Type B pancreatic cell (in vitro differentiated cells): ENCODE data around the gene ZSCAN18. TPM values are rescaled to one million over a fixed set of nuclear protein-coding genes. Genes with fewer than 3 reads are reported as not detected.

Experiments used
- DNase-seq: peaks from one replicate; pipeline ENCODE4 v3.0.0; 2021; ENCODE audit warnings: mixed read lengths; ENCODE audit not compliant: unreplicated experiment; ENCODE audit errors: extremely low spot score
- H3K27ac Mint-ChIP-seq: 2 replicates; pipeline ENCODE4 v1.8.0; 2021; ENCODE audit warnings: mild to moderate bottlenecking, mixed read lengths
- H3K27me3 Mint-ChIP-seq: 2 replicates; pipeline ENCODE4 v1.8.0; 2021; ENCODE audit warnings: mixed read lengths
- H3K36me3 Mint-ChIP-seq: 2 replicates; pipeline ENCODE4 v1.8.0; 2021; ENCODE audit warnings: mixed read lengths
- H3K4me1 Mint-ChIP-seq: one replicate; pipeline ENCODE4 v1.8.0; 2021; ENCODE audit warnings: mixed read lengths; ENCODE audit not compliant: unreplicated experiment
- H3K4me3 Mint-ChIP-seq: 2 replicates; pipeline ENCODE4 v1.8.0; 2021; ENCODE audit warnings: mild to moderate bottlenecking, mixed read lengths
- H3K9me3 Mint-ChIP-seq: 2 replicates; pipeline ENCODE4 v1.8.0; 2021; ENCODE audit warnings: mixed read lengths
- CTCF ChIP-seq: fragments of 200-600 bp; sonication (generic); conservative IDR thresholded peaks from 2 replicates; pipeline ENCODE4 v1.5.0; 2021; ENCODE audit warnings: antibody characterized with exemption, mild to moderate bottlenecking
- total RNA-seq: library from RNA; stranded (reverse); gene quantifications from 2 replicates; pipeline ENCODE4 v1.2.1, GENCODE V29; 2021; ENCODE audit warnings: low replicate concordance

The ZSCAN18 gene
- total RNA-seq, 1 donor from 2014 or later = 82.4 TPM

DNA sequence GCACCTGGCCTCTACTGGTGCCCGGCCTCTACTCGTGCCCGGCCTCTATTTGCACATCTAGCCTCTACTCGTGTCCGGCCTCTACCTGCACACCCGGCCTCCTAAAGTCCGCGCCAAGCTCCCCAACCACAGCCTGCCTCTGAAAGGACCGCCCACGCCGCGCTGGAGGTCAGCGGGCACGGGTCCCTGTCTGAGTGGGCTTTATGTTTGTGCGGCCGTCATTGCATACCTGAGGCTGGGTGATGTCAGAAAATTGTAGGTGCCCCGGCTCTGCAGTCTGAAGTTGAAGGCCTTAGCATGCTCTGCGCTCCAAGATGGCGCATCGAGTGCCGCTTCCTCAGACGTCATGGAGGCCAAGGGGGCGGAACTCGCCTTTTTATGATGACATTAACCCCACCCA lies 37.8 kb downstream of the ZSCAN18 start:
- Mint-ChIP-seq H3K27ac (no peak overlapping the region), H3K9me3 (peaks cover 15% of the 10 kb centered on the region), H3K27me3 (no peaks in the 10 kb centered on the region), H3K4me3 (peak overlapping the region; percentile 51), H3K4me1 (peaks cover 7% of the 10 kb centered on the region), H3K36me3 (peaks cover 34% of the 10 kb centered on the region)
- no peak for DNase-seq
- no peak for TF ChIP-seq CTCF

GRCh38 chr19:58059671-58060078 lies 38.4 kb downstream of the ZSCAN18 start:
- peaks cover 30% of the 10 kb centered on the region for H3K36me3 Mint-ChIP-seq
- no peaks in the 10 kb centered on the region for H3K27me3 Mint-ChIP-seq
- DNase-seq = no peak
- peaks cover 15% of the 10 kb centered on the region for H3K9me3 Mint-ChIP-seq
- peak overlapping the region; percentile 97 for H3K27ac Mint-ChIP-seq
- peaks cover 7% of the 10 kb centered on the region for H3K4me1 Mint-ChIP-seq
- no peak for TF ChIP-seq CTCF
- H3K4me3 Mint-ChIP-seq = peak overlapping the region; percentile 91

DNA sequence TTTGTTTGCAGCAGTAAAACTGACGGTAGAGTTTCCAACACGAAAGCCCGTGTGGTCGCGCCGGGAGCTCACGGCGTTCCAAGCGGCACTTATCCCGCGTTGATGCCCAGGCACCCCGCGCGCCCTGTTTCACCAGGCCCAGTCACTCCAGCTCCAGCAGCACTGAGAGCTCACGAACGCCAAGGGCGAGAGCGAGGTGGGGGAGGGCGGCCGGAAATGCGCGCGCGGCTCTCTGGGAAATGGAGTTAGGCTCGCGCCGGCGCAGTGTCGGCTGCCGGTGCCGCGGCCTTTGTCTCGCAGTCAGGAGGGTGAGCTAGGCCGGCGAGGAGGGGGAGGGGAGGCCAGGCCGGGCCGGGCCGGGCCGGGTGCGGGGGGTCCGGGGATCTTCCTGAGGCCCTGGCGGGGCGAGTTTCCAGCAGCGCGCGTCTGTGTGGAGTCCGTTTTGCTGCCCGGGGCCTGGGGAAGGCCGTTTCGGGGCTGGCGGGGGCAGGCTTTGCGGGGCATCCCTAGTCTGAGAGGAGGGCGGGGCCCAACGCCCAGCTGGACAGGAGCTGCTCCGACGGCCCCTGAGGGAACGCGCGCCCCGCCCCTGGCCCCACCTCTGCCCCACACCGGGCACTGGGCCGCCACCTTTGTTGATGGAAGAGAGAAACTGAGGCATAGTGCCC lies 38.9 kb downstream of the ZSCAN18 start, which contains the start of gene ZNF135:
ZNF135 (plus strand) TSS at position 280 of the 668 bp plus-strand sequence. CDS start 721 bp downstream, outside the sequence.
- Mint-ChIP-seq H3K27me3 (no peaks in the 10 kb centered on the region), H3K27ac (peak within 1 kb of the TSS; percentile 97), H3K4me3 (peak within 1 kb of the TSS; percentile 91), H3K36me3 (peaks cover 27% of the 10 kb centered on the region), H3K9me3 (peaks cover 14% of the 10 kb centered on the region), H3K4me1 (peaks cover 7% of the 10 kb centered on the region)
- peak; percentile 86 for DNase-seq
- no peak for TF ChIP-seq CTCF

DNA sequence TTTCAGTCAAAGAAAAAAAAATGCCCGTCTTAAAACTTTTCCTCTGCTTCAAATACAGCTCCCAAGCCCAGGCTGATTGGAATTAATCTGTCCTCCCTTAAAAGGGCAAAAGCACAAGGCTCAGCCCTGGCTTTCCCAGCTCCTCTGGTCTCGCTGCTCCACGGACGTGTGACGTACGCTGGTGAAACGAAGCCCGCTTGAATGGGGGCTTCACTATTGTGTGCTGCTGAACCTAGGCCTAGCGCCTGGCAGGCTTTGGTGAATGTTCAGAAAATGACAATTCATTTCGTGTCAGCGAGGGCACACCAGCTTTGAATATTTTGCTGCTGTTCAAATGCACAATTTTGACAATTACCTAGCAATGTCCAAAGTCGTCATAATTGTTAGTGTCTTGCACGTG lies 39.6 kb downstream of the ZSCAN18 start:
- no peak for DNase-seq
- H3K9me3 Mint-ChIP-seq = peaks cover 8% of the 10 kb centered on the region
- H3K4me1 Mint-ChIP-seq = peaks cover 7% of the 10 kb centered on the region
- no peak for TF ChIP-seq CTCF
- no peaks in the 10 kb centered on the region for H3K27me3 Mint-ChIP-seq
- H3K36me3 Mint-ChIP-seq = peaks cover 20% of the 10 kb centered on the region
- peak overlapping the region; percentile 97 for H3K27ac Mint-ChIP-seq
- peak overlapping the region; percentile 91 for H3K4me3 Mint-ChIP-seq

DNA sequence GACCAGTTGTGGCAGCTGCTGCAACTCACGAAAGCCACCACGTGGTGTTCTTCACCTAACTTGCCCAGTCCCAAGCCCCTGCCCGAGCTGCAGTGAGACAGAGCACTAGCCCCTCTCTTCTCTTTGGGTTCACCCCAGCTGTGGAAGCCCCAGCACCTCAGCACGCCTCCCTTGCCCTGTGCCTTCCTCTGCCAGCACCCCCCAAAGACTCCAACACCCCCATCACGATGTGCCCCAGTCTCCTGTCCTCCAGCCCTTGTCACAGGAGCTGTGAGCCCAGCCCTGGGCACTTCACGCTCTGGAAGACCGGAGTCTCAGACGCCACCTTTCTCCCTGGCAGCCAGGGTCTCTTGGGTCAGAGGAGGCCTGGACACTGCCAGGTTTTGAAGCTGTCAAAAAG lies 41.2 kb downstream of the ZSCAN18 start:
- Mint-ChIP-seq H3K9me3 (peaks cover 7% of the 10 kb centered on the region), H3K4me1 (peaks cover 7% of the 10 kb centered on the region), H3K36me3 (peaks cover 14% of the 10 kb centered on the region), H3K27ac (no peak overlapping the region), H3K4me3 (no peak overlapping the region), H3K27me3 (no peaks in the 10 kb centered on the region)
- no peak for TF ChIP-seq CTCF
- no peak for DNase-seq
